HG03060 (cell line): ENCODE results near the gene CEBPE.

Experiments used
- ATAC-seq: cut with Tn5 transposase; IDR thresholded peaks from one replicate; pipeline ENCODE4 v1.9.1; 2021; ENCODE audit warnings: low read depth, moderate number of reproducible peaks; ENCODE audit not compliant: unreplicated experiment

Gene CEBPE

DNA sequence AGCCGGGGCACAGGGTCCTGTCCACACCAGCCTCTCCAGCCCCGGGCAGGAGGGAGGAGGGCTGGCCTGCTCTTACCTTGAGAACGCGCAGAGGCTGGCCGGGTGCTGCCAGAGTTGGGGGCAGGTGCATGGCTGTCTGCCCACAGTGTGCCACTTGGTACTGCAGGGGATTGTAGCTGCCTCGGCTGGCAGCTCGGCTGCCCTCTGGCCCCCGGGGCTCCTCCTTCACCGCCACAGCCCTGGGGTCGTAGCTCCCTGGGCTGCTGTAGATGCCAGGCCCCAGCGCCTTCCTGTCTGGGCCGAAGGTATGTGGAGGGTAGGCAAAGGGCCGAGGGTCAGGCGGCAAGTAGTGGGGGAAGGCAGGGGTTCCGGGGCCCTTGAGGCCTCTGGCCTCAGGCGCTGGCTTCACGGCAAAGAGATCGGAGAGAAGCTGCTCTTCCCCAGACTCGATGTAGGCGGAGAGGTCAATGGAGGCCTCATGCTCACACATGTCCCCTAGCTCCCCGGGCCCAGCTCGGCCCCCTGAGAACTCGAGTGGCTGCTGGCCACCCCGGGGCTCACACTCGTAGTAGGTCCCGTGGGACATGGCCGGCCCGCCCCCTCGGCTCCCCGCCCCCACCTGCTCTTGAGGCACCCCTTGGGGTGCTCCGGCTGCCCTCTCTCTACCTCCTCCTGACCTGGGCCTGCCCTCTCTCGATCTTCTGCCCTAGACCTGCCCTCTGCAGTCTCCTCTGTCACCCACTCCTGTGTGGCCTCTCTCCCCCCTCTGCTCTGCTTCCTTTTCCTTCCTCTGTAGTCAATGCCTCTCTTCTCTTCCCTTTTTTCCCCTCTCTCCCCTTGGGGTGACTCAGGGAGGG is at the start of gene CEBPE:
CEBPE (minus strand) TSS at position 750 of the 857 bp plus-strand sequence; CDS start at position 586, 164 bp downstream.
- no peak for ATAC-seq

- ATAC-seq: no peak
Observed at GRCh38 chr14:23168246-23168645, 49.2 kb upstream of the CEBPE start.

DNA sequence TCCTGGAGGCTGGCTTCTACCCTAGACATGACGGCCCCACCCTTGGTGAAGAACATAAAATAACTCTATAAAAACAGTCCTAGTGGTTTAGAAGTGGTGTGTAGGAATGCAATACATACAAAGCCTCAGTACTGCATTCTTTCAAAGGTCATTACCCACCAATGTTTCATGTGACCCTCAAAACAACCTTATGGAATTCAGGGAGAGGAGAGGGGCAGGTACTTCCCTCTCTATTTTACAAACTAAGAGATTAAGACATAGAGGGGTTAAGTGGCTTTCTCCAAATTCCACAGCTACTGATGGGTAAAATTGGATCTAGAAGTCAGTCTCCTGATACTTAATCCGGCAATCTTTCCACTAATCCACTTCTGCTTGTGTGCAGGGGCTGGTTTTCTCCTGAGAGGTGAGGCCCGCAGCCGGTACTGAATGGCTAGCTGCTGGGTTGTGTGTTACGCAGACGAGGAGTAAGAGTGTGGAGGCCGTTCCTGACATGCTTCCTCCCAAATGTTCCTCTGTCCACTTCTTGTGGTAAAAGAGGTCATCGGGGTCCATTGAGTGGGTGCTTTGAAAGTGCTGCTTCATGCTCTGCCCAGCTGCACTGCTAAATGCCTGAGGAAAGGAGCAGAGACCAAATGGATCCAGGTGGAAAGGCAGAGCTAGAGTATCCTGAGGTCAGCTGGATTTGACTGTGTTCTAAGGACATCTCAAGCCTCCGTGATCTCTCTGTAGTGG is 48.2 kb upstream of the CEBPE start:
- no peak for ATAC-seq

DNA sequence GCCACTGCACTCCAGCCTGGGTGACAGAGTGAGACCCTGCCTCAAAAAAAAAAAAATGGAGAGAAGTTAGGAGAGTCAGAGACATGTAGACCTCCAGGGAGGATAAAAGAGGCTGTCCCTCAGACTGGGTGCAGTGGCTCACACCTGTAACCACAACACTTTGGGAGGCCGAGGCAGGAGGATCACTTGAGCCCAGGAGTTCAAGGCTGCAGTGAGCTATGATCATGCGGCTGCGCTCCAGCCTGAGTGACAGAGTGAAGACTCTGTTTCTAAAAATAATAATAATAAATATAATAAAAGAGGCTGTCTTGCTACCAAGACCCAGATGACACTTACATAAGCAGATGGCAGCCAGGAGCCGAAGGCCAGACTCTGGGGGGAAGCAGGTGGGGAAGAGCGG is 45.9 kb upstream of the CEBPE start:
- ATAC-seq: no peak

GRCh38 chr14:23164250-23164649 is 45.2 kb upstream of the CEBPE start:
- ATAC-seq: no peak

- no peak for ATAC-seq
Observed at GRCh38 chr14:23163830-23164229, 44.8 kb upstream of the CEBPE start.

- ATAC-seq: no peak
Observed at GRCh38 chr14:23162800-23163199, 43.7 kb upstream of the CEBPE start.

- ATAC-seq: no peak
Observed at GRCh38 chr14:23162005-23162404, 43.0 kb upstream of the CEBPE start.

GRCh38 chr14:23160924-23161522 is 42.0 kb upstream of the CEBPE start:
- no peak for ATAC-seq

- ATAC-seq: no peak
Observed at GRCh38 chr14:23159532-23159931, 40.5 kb upstream of the CEBPE start.

DNA sequence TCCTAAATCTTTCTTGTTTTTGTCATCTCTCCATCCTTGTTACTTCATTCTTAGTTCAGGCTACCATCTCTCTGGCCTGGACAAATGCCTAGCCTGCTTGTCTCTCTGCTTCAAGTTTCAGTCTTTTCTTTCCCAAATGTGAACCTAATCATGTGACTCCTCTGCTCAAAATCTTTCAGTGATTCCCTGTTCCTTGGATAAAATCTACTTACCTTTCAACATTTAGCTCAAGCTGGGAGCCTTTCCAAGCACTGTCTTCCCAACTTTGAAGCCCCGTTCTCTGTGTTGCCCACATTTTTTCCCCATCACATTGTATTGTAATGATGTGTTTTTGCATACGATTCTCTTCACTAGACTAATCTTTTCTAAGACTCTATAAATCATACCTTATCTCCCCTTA is 39.7 kb upstream of the CEBPE start:
- no peak for ATAC-seq

- ATAC-seq: no peak
Observed at GRCh38 chr14:23154964-23155587, 36.0 kb upstream of the CEBPE start.

- ATAC-seq: no peak
Observed at GRCh38 chr14:23153851-23154796, 35.1 kb upstream of the CEBPE start.

- ATAC-seq: no peak
Observed at GRCh38 chr14:23151342-23151741, 32.3 kb upstream of the CEBPE start.

DNA sequence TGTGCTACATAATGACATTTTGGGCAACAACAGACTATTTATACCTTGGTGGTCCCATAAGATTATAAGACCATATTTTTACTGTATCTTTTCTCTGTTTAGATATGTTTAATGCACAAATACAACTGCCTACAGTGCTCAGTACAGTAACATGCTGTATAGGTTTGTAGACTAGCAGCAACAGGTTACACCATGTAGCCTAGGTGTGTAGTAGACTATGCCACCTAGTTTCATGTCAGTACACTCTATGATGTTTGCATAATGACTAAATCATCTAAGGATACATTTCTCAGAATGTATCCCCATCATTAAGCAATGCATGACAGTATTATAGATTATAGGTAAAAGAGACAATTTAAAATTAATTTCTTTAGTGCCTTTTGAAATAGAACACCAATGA is 30.7 kb upstream of the CEBPE start:
- ATAC-seq: no peak

- ATAC-seq: no peak
Observed at GRCh38 chr14:23148591-23149249, 29.7 kb upstream of the CEBPE start.

- no peak for ATAC-seq
Observed at GRCh38 chr14:23147676-23148075, 28.6 kb upstream of the CEBPE start.

DNA sequence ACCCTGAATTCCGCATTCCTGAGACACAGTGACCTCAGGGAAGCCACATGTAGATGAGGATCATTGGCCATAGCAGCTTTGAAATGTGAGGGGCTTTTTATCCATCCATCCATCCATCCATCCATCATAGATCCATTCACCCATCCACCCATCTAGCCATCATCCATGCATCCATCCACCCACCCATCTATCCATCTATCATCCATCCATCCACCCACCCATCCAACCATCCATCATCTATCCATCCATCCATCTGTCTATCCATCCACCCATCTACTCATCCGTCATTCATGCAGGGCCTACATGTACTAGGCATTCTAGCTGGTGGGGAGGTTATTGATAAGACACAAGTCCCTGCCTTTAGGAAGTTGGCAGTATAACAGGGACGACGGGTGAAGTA is 27.9 kb upstream of the CEBPE start:
- no peak for ATAC-seq

DNA sequence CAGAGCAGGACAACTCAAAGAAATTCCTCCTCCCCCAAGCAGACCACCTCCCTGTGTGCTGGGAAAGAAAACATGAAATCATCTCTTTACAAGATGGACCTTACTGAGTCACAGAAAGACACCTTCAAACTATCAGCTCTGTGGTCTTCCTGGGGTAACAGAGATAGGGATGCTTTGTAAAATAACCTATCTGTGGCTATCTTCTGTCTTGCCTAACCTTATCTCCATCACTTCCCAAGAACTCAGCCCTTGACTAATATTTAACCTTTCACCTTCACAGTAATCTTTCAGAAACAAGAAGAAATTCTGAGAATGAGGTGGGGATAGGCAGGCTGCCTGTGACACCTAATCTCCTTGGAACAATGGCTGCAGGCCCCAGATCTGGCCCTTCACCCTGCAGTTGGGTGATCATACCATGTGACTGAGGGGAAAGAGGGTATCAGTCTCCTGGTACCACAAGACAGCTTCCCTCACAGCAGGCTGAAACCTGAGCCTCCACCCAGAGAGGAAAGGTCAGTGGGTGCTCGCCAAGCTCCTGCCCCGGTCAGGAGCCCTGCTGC is 27.4 kb upstream of the CEBPE start:
- no peak for ATAC-seq
